ENCODE measurements around the gene CDKN3.

DNA sequence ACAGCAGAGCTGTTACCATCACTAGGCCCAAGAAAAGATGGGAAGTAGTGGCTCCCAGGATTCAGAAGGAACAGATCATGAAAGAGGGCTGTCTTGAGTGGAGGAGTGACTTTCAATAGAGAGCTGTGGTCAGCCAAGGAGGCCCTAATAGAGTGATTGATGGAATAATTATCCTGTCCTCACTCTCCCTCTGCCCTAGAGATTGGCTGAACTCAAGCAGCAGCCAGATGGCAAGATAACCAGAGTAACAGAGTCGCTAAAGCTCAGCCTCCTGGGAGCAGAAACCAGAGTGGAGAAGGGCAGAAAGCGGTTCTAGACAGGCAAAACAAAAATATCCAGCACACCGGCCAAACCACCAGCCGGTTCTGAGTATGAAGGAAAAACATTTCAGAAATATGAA lies 68.8 kb downstream of the CDKN3 start:
- TF ChIP-seq, protein P1, sequence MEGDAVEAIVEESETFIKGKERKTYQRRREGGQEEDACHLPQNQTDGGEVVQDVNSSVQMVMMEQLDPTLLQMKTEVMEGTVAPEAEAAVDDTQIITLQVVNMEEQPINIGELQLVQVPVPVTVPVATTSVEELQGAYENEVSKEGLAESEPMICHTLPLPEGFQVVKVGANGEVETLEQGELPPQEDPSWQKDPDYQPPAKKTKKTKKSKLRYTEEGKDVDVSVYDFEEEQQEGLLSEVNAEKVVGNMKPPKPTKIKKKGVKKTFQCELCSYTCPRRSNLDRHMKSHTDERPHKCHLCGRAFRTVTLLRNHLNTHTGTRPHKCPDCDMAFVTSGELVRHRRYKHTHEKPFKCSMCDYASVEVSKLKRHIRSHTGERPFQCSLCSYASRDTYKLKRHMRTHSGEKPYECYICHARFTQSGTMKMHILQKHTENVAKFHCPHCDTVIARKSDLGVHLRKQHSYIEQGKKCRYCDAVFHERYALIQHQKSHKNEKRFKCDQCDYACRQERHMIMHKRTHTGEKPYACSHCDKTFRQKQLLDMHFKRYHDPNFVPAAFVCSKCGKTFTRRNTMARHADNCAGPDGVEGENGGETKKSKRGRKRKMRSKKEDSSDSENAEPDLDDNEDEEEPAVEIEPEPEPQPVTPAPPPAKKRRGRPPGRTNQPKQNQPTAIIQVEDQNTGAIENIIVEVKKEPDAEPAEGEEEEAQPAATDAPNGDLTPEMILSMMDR (IDR thresholded peaks at IDR 0.05; ENCODE audit: insufficient read depth, low read depth, low read length), result no peak
- TF ChIP-seq EZH2 (IDR thresholded peaks at IDR 0.05; ENCODE audit: insufficient read depth, low read length), result no peak
